Astrocyte (in vitro differentiated cells and primary cell): ENCODE results near the gene EVA1C. TPM values are rescaled to one million over a fixed set of nuclear protein-coding genes. Genes with fewer than 3 reads are reported as not detected.

Experiments
- DNase-seq: peaks from one replicate; pipeline ENCODE4 v3.0.0-alpha.2; 2010; ENCODE audit warnings: low read depth
- FAIRE-seq: peaks from 2 replicates; lab custom pipeline; 2011; peaks lifted over from hg19 to GRCh38; lab: Jason Lieb, UNC
- H2AFZ ChIP-seq: 2 replicates; pipeline ENCODE4 v1.6.0; 2012; ENCODE audit warnings: low read depth, low read length, inconsistent platforms
- H3K27ac ChIP-seq: 2 replicates; pipeline ENCODE4 v1.5.1; 2011; ENCODE audit warnings: low read depth, low read length, inconsistent platforms
- H3K27me3 ChIP-seq: 2 replicates; pipeline ENCODE4 v1.6.0; 2011; ENCODE audit warnings: low read length, inconsistent platforms; ENCODE audit not compliant: insufficient read depth
- H3K36me3 ChIP-seq: 2 replicates; pipeline ENCODE4 v1.5.1; 2011; ENCODE audit warnings: low read length, inconsistent platforms; ENCODE audit not compliant: insufficient read depth
- H3K4me1 ChIP-seq: 2 replicates; pipeline ENCODE4 v1.5.1; 2011; ENCODE audit warnings: low read length, inconsistent platforms; ENCODE audit not compliant: insufficient read depth
- H3K4me2 ChIP-seq: 2 replicates; pipeline ENCODE4 v1.6.0; 2012; ENCODE audit warnings: low read length, inconsistent platforms
- H3K4me3 ChIP-seq: 2 replicates; pipeline ENCODE4 v1.5.1; 2011; ENCODE audit warnings: low read depth, mild to moderate bottlenecking, low read length, inconsistent platforms; ENCODE audit not compliant: insufficient read depth
- H3K79me2 ChIP-seq: 2 replicates; pipeline ENCODE4 v1.6.0; 2012; ENCODE audit warnings: mild to moderate bottlenecking, low read length, inconsistent platforms; ENCODE audit not compliant: insufficient read depth
- H3K9ac ChIP-seq: 2 replicates; pipeline ENCODE4 v1.6.0; 2012; ENCODE audit warnings: mild to moderate bottlenecking, low read length, inconsistent platforms
- H3K9me3 ChIP-seq: 2 replicates; pipeline ENCODE4 v1.5.1; 2012; ENCODE audit warnings: low read depth, mild to moderate bottlenecking, low read length, inconsistent platforms; ENCODE audit not compliant: insufficient read depth
- H4K20me1 ChIP-seq: 2 replicates; pipeline ENCODE4 v1.6.0; 2012; ENCODE audit warnings: low read length, inconsistent platforms; ENCODE audit not compliant: insufficient read depth
- H3K27ac Mint-ChIP-seq: one replicate; pipeline ENCODE4 v1.8.0; 2021; ENCODE audit warnings: mild to moderate bottlenecking, mixed read lengths; ENCODE audit not compliant: unreplicated experiment
- H3K27me3 Mint-ChIP-seq: one replicate; pipeline ENCODE4 v1.8.0; 2021; ENCODE audit warnings: low read depth, mixed read lengths; ENCODE audit not compliant: unreplicated experiment
- H3K36me3 Mint-ChIP-seq: one replicate; pipeline ENCODE4 v1.8.0; 2021; ENCODE audit warnings: low read depth, mixed read lengths; ENCODE audit not compliant: unreplicated experiment
- H3K4me1 Mint-ChIP-seq: one replicate; pipeline ENCODE4 v1.8.0; 2021; ENCODE audit warnings: low read depth, mixed read lengths; ENCODE audit not compliant: unreplicated experiment
- H3K4me3 Mint-ChIP-seq: one replicate; pipeline ENCODE4 v1.8.0; 2021; ENCODE audit warnings: mild to moderate bottlenecking, moderate library complexity, mixed read lengths; ENCODE audit not compliant: unreplicated experiment
- H3K9me3 Mint-ChIP-seq: one replicate; pipeline ENCODE4 v1.8.0; 2021; ENCODE audit warnings: mild to moderate bottlenecking, mixed read lengths; ENCODE audit not compliant: unreplicated experiment
- CTCF ChIP-seq: IDR thresholded peaks from 2 replicates; pipeline ENCODE4 v1.5.1; 2011; ENCODE audit warnings: low read depth, mild to moderate bottlenecking, inconsistent platforms, low read length, moderate library complexity; ENCODE audit not compliant: insufficient read depth
- EZH2 ChIP-seq: IDR thresholded peaks from 2 replicates; pipeline ENCODE4 v1.6.1; 2012; ENCODE audit warnings: mild to moderate bottlenecking, low read length, inconsistent platforms; ENCODE audit not compliant: insufficient read depth
- total RNA-seq: library from RNA; stranded (reverse); gene quantifications from 2 replicates; pipeline ENCODE4 v1.2.1, GENCODE V29; 2021

EVA1C gene
- total RNA-seq, 1 donor from 2014 or later = not detected

- no peaks in the 10 kb centered on the region for H3K27me3 Mint-ChIP-seq
- DNase-seq = no peak
- Histone ChIP-seq H3K79me2 (no peaks in the 10 kb centered on the region), H3K27ac (no peak overlapping the region), H3K27me3 (no peaks in the 10 kb centered on the region), H3K4me3 (no peak overlapping the region), H3K9me3 (no peaks in the 10 kb centered on the region), H2AFZ (no peak overlapping the region), H3K4me2 (no peak overlapping the region), H4K20me1 (no peaks in the 10 kb centered on the region), H3K4me1 (no peaks in the 10 kb centered on the region), H3K36me3 (no peaks in the 10 kb centered on the region), H3K9ac (no peak overlapping the region)
- H3K36me3 Mint-ChIP-seq = no peaks in the 10 kb centered on the region
- H3K4me1 Mint-ChIP-seq = no peaks in the 10 kb centered on the region
- FAIRE-seq = no peak
- H3K9me3 Mint-ChIP-seq = peaks cover 10% of the 10 kb centered on the region
- TF ChIP-seq EZH2 (no peak), CTCF (no peak)
- H3K4me3 Mint-ChIP-seq = no peak overlapping the region
- H3K27ac Mint-ChIP-seq = no peak overlapping the region
These were observed 120.5 kb downstream of the EVA1C start for GRCh38 chr21:32533053-32533452.

DNA sequence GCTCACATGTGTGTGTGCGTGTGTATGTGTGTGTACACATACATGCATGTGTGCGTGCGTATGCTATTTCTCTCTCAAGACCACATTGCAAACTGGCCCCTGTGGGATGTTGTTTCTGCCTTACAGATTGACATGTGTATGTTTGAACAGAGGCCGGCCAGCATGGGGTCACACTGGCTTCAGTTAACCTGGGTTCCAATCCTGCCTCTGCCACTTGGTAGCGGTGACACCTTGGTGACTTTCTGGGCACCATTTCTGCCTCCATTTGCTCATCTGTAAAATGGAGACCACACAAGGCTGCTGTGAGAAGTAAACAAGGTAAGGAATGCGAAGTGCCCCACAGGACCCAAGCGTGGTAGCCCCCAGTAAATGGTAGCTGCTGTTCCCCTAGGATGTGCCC lies 121.1 kb downstream of the EVA1C start:
- no peak overlapping the region for H3K27ac ChIP-seq
- no peak overlapping the region for H3K4me2 ChIP-seq
- Mint-ChIP-seq H3K4me1 (no peaks in the 10 kb centered on the region), H3K36me3 (no peaks in the 10 kb centered on the region), H3K4me3 (no peak overlapping the region), H3K9me3 (peaks cover 10% of the 10 kb centered on the region), H3K27ac (no peak overlapping the region), H3K27me3 (no peaks in the 10 kb centered on the region)
- no peaks in the 10 kb centered on the region for H3K36me3 ChIP-seq
- no peaks in the 10 kb centered on the region for H4K20me1 ChIP-seq
- TF ChIP-seq EZH2 (no peak), CTCF (no peak)
- H2AFZ ChIP-seq = no peak overlapping the region
- no peaks in the 10 kb centered on the region for H3K9me3 ChIP-seq
- no peaks in the 10 kb centered on the region for H3K27me3 ChIP-seq
- no peak for DNase-seq
- no peak overlapping the region for H3K4me3 ChIP-seq
- no peaks in the 10 kb centered on the region for H3K79me2 ChIP-seq
- no peaks in the 10 kb centered on the region for H3K4me1 ChIP-seq
- no peak overlapping the region for H3K9ac ChIP-seq
- no peak for FAIRE-seq

DNA sequence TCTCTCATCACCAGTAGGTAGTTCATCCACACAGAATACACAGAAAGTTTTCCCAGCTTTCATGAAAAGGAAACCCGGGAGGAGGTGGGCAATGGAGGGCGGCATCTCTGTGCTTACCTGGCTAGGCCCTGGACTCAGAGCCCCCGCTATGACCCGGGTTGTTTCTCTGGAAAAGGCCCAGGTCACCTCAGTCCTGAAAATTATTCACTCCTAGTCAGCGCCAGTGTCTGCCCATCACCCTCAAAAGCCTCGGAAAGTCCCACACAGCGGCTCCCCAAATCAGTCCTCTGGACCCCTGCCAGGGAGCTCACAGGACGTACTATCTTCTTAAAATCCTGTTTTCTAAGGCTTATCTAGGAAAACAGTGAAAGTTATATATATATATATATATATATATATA lies 121.6 kb downstream of the EVA1C start:
- no peak overlapping the region for H2AFZ ChIP-seq

More for the DNA sequence above, 121.6 kb downstream of the EVA1C start:
- Mint-ChIP-seq H3K4me3 (no peak overlapping the region), H3K27ac (no peak overlapping the region), H3K36me3 (no peaks in the 10 kb centered on the region), H3K4me1 (no peaks in the 10 kb centered on the region), H3K27me3 (no peaks in the 10 kb centered on the region), H3K9me3 (peaks cover 10% of the 10 kb centered on the region)
- TF ChIP-seq EZH2 (no peak), CTCF (no peak)
- Histone ChIP-seq H3K9ac (no peak overlapping the region), H3K27ac (no peak overlapping the region), H4K20me1 (no peaks in the 10 kb centered on the region), H3K79me2 (no peaks in the 10 kb centered on the region), H3K9me3 (no peaks in the 10 kb centered on the region), H3K36me3 (no peaks in the 10 kb centered on the region), H3K27me3 (no peaks in the 10 kb centered on the region), H3K4me3 (no peak overlapping the region), H3K4me2 (no peak overlapping the region), H3K4me1 (no peaks in the 10 kb centered on the region)
- DNase-seq (no peak), FAIRE-seq (no peak)
